GM23338 (cell line): Measurements from ENCODE around the gene FBXW8. TPM values are rescaled to one million over a fixed set of nuclear protein-coding genes. Genes with fewer than 3 reads are reported as not detected.

Experiments used
- ATAC-seq: fragments of 200-7000 bp; cut with Tn5 transposase; 3 replicates; pipeline ENCODE4 v1.9.1; 2020
- DNase-seq: peaks from one replicate; pipeline ENCODE4 v3.0.0-alpha.2; 2015; ENCODE audit warnings: low spot score
- H2AFZ ChIP-seq: fragments of 200-600 bp; sonication (generic); 2 replicates; pipeline ENCODE4 v1.8.0; 2016; ENCODE audit warnings: antibody characterized with exemption, mild to moderate bottlenecking, moderate library complexity
- H3F3A ChIP-seq: fragments of 200-600 bp; sonication (generic); replicated peaks from 2 replicates; pipeline ENCODE4 v1.8.0; 2017; ENCODE audit warnings: antibody characterized with exemption, mixed run types, low read depth
- H3K27ac ChIP-seq: fragments of 200-600 bp; sonication (generic); 2 replicates; pipeline ENCODE4 v1.6.1; 2016; ENCODE audit warnings: low read depth
- H3K27me3 ChIP-seq: fragments of 200-600 bp; sonication (generic); 2 replicates; pipeline ENCODE4 v1.8.0; 2016; ENCODE audit warnings: mild to moderate bottlenecking, mixed run types, moderate library complexity; ENCODE audit not compliant: insufficient read depth
- H3K36me3 ChIP-seq: fragments of 200-600 bp; sonication (generic); 2 replicates; pipeline ENCODE4 v1.8.0; 2016; ENCODE audit warnings: mild to moderate bottlenecking; ENCODE audit not compliant: insufficient read depth
- H3K4me1 ChIP-seq: fragments of 200-600 bp; sonication (generic); 2 replicates; pipeline ENCODE4 v1.8.0; 2016; ENCODE audit warnings: mild to moderate bottlenecking, moderate library complexity; ENCODE audit not compliant: insufficient read depth
- H3K4me2 ChIP-seq: fragments of 200-600 bp; sonication (generic); 2 replicates; pipeline ENCODE4 v1.7.1; 2017; ENCODE audit warnings: mixed run types
- H3K4me3 ChIP-seq: fragments of 200-600 bp; sonication (generic); 2 replicates; pipeline ENCODE4 v1.6.1; 2016; ENCODE audit warnings: mixed run types
- H3K79me2 ChIP-seq: fragments of 200-600 bp; sonication (generic); replicated peaks from 2 replicates; pipeline ENCODE4 v1.8.0; 2017; ENCODE audit warnings: mild to moderate bottlenecking; ENCODE audit not compliant: insufficient read depth
- H3K9me2 ChIP-seq: fragments of 200-600 bp; sonication (generic); 2 replicates; pipeline ENCODE4 v1.8.0; 2017; ENCODE audit not compliant: insufficient read depth
- H4K20me1 ChIP-seq: fragments of 200-600 bp; sonication (generic); replicated peaks from 2 replicates; pipeline ENCODE4 v1.8.0; 2017; ENCODE audit warnings: mild to moderate bottlenecking; ENCODE audit not compliant: insufficient read depth
- H3K27ac Mint-ChIP-seq: 2 replicates; pipeline ENCODE4 v1.8.0; 2020; ENCODE audit warnings: inconsistent platforms, mild to moderate bottlenecking, moderate library complexity, mixed read lengths
- H3K27me3 Mint-ChIP-seq: 3 replicates; pipeline ENCODE4 v1.8.0; 2022; ENCODE audit warnings: low read depth, mild to moderate bottlenecking, moderate library complexity, mixed read lengths, inconsistent platforms; ENCODE audit not compliant: insufficient read depth, poor library complexity
- H3K36me3 Mint-ChIP-seq: 3 replicates; pipeline ENCODE4 v1.8.0; 2021; ENCODE audit warnings: low read depth, mild to moderate bottlenecking, inconsistent platforms, moderate library complexity, mixed read lengths
- H3K4me1 Mint-ChIP-seq: 3 replicates; pipeline ENCODE4 v1.8.0; 2020; ENCODE audit warnings: mild to moderate bottlenecking, inconsistent platforms, mixed read lengths
- H3K4me3 Mint-ChIP-seq: 3 replicates; pipeline ENCODE4 v1.8.0; 2021; ENCODE audit warnings: moderate library complexity, mild to moderate bottlenecking, inconsistent platforms, mixed read lengths
- H3K9me3 Mint-ChIP-seq: 3 replicates; pipeline ENCODE4 v1.8.0; 2020; ENCODE audit warnings: moderate library complexity, mild to moderate bottlenecking, inconsistent platforms, mixed read lengths
- ETS1 ChIP-seq: IDR thresholded peaks from 2 replicates; pipeline ENCODE4 v1.6.1; 2016; ENCODE audit warnings: antibody characterized with exemption
- EZH2phosphoT487 ChIP-seq: fragments of 200-600 bp; sonication (generic); IDR thresholded peaks from one replicate; pipeline ENCODE4 v1.8.1; 2018; ENCODE audit warnings: antibody characterized with exemption; ENCODE audit not compliant: unreplicated experiment
- NANOG ChIP-seq: IDR thresholded peaks from 2 replicates; pipeline ENCODE4 v1.6.1; 2016; ENCODE audit warnings: antibody characterized with exemption, borderline replicate concordance
- POLR2AphosphoS5 ChIP-seq: IDR thresholded peaks from 2 replicates; pipeline ENCODE4 v1.6.1; 2016; ENCODE audit warnings: antibody characterized with exemption, low read depth
- REST ChIP-seq: IDR thresholded peaks from one replicate; pipeline ENCODE4 v1.6.1; 2018; ENCODE audit warnings: antibody characterized with exemption; ENCODE audit not compliant: unreplicated experiment
- STAT1 ChIP-seq: IDR thresholded peaks from one replicate; pipeline ENCODE4 v1.6.1; 2016; ENCODE audit warnings: antibody characterized with exemption; ENCODE audit not compliant: unreplicated experiment
- ZNF462 ChIP-seq: fragments of 250-450 bp; sonication (Bioruptor Pico); IDR thresholded peaks from 2 replicates; pipeline ENCODE4 v1.5.0; 2020; ENCODE audit warnings: mild to moderate bottlenecking, moderate library complexity
- polyA plus RNA-seq: library from polyadenylated mRNA; unstranded; fragments of >200 nt; fragmentation: Nextera tagmentation; extraction: Ambion mirVana; gene quantifications from 2 replicates; pipeline ENCODE4 v1.2.1, GENCODE V29; 2016
- total RNA-seq: library from RNA; depleted of rRNA; stranded (reverse); fragments of >200 nt; shearing (Covaris generic); gene quantifications from 2 replicates; pipeline ENCODE4 v1.2.3, GENCODE V29; 2014

FBXW8 gene
- total and polyA plus RNA-seq, 2 experiments from 2014 or later = 4.6 to 13.9 TPM

GRCh38 chr12:116982791-116983411 is 72.2 kb downstream of the FBXW8 start:
- no peak overlapping the region for H3K4me3 ChIP-seq
- no peaks in the 10 kb centered on the region for H3K27me3 ChIP-seq
- DNase-seq (no peak), ATAC-seq (no peak)
- H3K4me1 ChIP-seq = peaks cover 9% of the 10 kb centered on the region
- no peaks in the 10 kb centered on the region for H3K9me2 ChIP-seq
- no peak overlapping the region for H3K27ac ChIP-seq
- H4K20me1 ChIP-seq = no peaks in the 10 kb centered on the region
- peaks cover 6% of the 10 kb centered on the region; the same call in 2 of the 3 replicates for H3K36me3 Mint-ChIP-seq
- no peaks in the 10 kb centered on the region for H3K79me2 ChIP-seq
- H3K4me2 ChIP-seq = no peak overlapping the region
- H3K27me3 Mint-ChIP-seq = peaks cover 2% of the 10 kb centered on the region
- TF ChIP-seq REST = no peak
- no peak overlapping the region for H3K4me3 Mint-ChIP-seq
- no peaks in the 10 kb centered on the region; the same call in 2 of the 3 replicates for H3K9me3 Mint-ChIP-seq
- peaks cover 29% of the 10 kb centered on the region for H3K4me1 Mint-ChIP-seq
- H2AFZ ChIP-seq = no peak overlapping the region
- no peaks in the 10 kb centered on the region for H3K36me3 ChIP-seq
- no peaks in the 10 kb centered on the region for H3F3A ChIP-seq
- no peak overlapping the region for H3K27ac Mint-ChIP-seq

- peaks cover 19% of the 10 kb centered on the region for H3K4me1 Mint-ChIP-seq
- no peaks in the 10 kb centered on the region for H3K9me2 ChIP-seq
- ATAC-seq = no peak
- no peaks in the 10 kb centered on the region; the same call in 2 of the 3 replicates for H3K9me3 Mint-ChIP-seq
- H4K20me1 ChIP-seq = no peaks in the 10 kb centered on the region
- H3F3A ChIP-seq = no peaks in the 10 kb centered on the region
- no peaks in the 10 kb centered on the region for H3K27me3 ChIP-seq
- H3K79me2 ChIP-seq = no peaks in the 10 kb centered on the region
- DNase-seq = no peak
- no peak overlapping the region for H3K27ac ChIP-seq
- no peaks in the 10 kb centered on the region for H3K36me3 ChIP-seq
- H2AFZ ChIP-seq = no peak overlapping the region
- no peak overlapping the region for H3K4me3 ChIP-seq
- H3K4me3 Mint-ChIP-seq = no peak overlapping the region
- H3K27me3 Mint-ChIP-seq = peaks cover 2% of the 10 kb centered on the region
- H3K4me1 ChIP-seq = no peaks in the 10 kb centered on the region
- H3K36me3 Mint-ChIP-seq = peaks cover 12% of the 10 kb centered on the region; the same call in 2 of the 3 replicates
- no peak overlapping the region for H3K27ac Mint-ChIP-seq
- H3K4me2 ChIP-seq = no peak overlapping the region
- TF ChIP-seq NANOG = no peak
- no peak for TF ChIP-seq ETS1
- no peak for TF ChIP-seq POLR2AphosphoS5
- no peak for TF ChIP-seq EZH2phosphoT487
- no peak for TF ChIP-seq STAT1
- TF ChIP-seq ZNF462 = no peak
Observed at GRCh38 chr12:116984098-116984497, 73.3 kb downstream of the FBXW8 start.
